Neural progenitor cell (in vitro differentiated cells): Measurements from ENCODE around the gene ATG10.
A peak's percentile ranks its signal among the peaks of the same experiment; 100 is the strongest.

ENCODE experiments used
- EZH2 ChIP-seq: fragments of 200-600 bp; sonication (generic); IDR thresholded peaks from 2 replicates; pipeline ENCODE4 v1.6.1; 2017; ENCODE audit warnings: antibody characterized with exemption, mild to moderate bottlenecking, moderate library complexity
- TF ChIP-seq, protein P1 (sequence below): fragments of 200-600 bp; sonication (generic); IDR thresholded peaks from 2 replicates; pipeline ENCODE4 v1.5.1; 2017; ENCODE audit warnings: antibody characterized with exemption, mild to moderate bottlenecking

DNA sequence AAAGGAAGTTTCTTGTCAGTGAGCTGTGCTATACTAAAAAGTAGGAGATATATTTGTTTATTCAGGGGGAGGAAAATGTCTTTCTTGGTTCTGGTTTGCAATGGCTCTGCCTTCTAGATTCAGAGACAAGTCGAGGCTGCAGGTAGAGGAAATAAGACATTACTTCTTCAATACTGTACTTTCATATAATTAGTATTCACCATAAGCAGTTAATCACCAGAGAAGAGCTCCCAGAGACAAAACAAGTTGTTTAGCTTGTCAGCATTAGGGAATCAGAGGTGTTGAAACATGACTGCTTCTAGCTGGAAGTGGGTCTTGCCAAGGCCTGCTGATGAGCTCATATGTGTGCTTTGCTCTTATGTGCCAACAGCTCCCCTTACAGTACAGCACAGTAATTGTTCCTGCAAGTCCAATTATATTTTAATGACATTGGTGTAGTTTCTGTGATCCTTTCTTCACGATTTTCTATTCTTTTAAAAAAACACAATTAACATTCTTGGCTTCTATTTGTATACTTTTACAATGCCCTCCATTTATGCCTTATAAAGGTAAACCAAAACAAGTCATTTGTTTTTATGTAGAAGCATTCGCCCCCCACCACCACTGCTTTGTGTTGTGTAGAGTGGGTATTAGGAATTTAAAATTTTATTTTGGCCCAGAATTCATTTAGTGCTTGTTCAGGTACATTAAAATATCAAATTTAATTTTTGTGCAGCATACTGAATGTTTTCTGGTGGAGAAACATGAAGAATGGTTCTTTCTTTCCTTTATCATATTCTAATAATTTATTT is 194.1 kb downstream of the ATG10 start:
- TF ChIP-seq, protein P1, sequence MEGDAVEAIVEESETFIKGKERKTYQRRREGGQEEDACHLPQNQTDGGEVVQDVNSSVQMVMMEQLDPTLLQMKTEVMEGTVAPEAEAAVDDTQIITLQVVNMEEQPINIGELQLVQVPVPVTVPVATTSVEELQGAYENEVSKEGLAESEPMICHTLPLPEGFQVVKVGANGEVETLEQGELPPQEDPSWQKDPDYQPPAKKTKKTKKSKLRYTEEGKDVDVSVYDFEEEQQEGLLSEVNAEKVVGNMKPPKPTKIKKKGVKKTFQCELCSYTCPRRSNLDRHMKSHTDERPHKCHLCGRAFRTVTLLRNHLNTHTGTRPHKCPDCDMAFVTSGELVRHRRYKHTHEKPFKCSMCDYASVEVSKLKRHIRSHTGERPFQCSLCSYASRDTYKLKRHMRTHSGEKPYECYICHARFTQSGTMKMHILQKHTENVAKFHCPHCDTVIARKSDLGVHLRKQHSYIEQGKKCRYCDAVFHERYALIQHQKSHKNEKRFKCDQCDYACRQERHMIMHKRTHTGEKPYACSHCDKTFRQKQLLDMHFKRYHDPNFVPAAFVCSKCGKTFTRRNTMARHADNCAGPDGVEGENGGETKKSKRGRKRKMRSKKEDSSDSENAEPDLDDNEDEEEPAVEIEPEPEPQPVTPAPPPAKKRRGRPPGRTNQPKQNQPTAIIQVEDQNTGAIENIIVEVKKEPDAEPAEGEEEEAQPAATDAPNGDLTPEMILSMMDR, result peak; percentile 76
- TF ChIP-seq EZH2, result no peak
